Large intestine (tissue), 3 donors: ENCODE results near the gene BCL7B. TPM values are rescaled to one million over a fixed set of nuclear protein-coding genes. Genes with fewer than 3 reads are reported as not detected.
"Not testable (repeated sequence)": the region's sequence is repeated elsewhere in the genome, so short reads cannot be mapped to it uniquely, and the experiment has no call there.

Experiments used
- DNase-seq, 2 donors: peaks; one replicate each; pipeline versions ENCODE4 v3.0.0 to v3.0.0-alpha.2; 2013
- H3K27ac ChIP-seq: one replicate; pipeline ENCODE4 v1.5.1; 2013; ENCODE audit warnings: low read length
- H3K27me3 ChIP-seq: 2 replicates; pipeline ENCODE4 v1.6.1; 2013; ENCODE audit warnings: low read length; ENCODE audit not compliant: control insufficient read depth, insufficient read depth
- H3K36me3 ChIP-seq: 2 replicates; pipeline ENCODE4 v1.6.1; 2013; ENCODE audit warnings: low read length; ENCODE audit not compliant: control insufficient read depth, insufficient read depth
- H3K4me1 ChIP-seq: one replicate; pipeline ENCODE4 v1.6.1; 2013; ENCODE audit warnings: low read length; ENCODE audit not compliant: control insufficient read depth, insufficient read depth
- H3K4me3 ChIP-seq: one replicate; pipeline ENCODE4 v1.5.1; 2013; ENCODE audit warnings: low read length
- H3K9me3 ChIP-seq: one replicate; pipeline ENCODE4 v1.6.1; 2013; ENCODE audit warnings: mild to moderate bottlenecking, low read depth, low read length, moderate library complexity; ENCODE audit not compliant: control insufficient read depth
- WGBS: methylation state at CpG from one replicate; pipeline ENCODE4 v1.1.5; 2013; ENCODE audit warnings: low lambda C conversion rate; ENCODE audit not compliant: insufficient coverage; 5-methylcytosine and 5-hydroxymethylcytosine counted together
- polyA plus RNA-seq: library from polyadenylated mRNA; unstranded; fragments of 120-200 nt; gene quantifications from one replicate; pipeline ENCODE4 v1.2.1, GENCODE V29; 2013

BCL7B gene
- polyA plus RNA-seq, 1 donor = 40.7 TPM

- peaks cover 11% of the 10 kb centered on the region for H3K36me3 ChIP-seq
- H3K27me3 ChIP-seq = no peaks in the 10 kb centered on the region
- no CpG with 5 or more reads among the region's 9 CpGs for WGBS
Measured at GRCh38 chr7:73595358-73595757, 37.9 kb upstream of the BCL7B start.

GRCh38 chr7:73593207-73594045 is 35.9 kb upstream of the BCL7B start:
- no CpG with 5 or more reads among the region's 14 CpGs for WGBS
- H3K9me3 ChIP-seq = no peaks in the 10 kb centered on the region
- no peak for DNase-seq
- H3K4me3 ChIP-seq = no peak overlapping the region
- H3K4me1 ChIP-seq = no peaks in the 10 kb centered on the region
- no peaks in the 10 kb centered on the region for H3K27me3 ChIP-seq
- H3K36me3 ChIP-seq = peaks cover 11% of the 10 kb centered on the region
- no peak overlapping the region for H3K27ac ChIP-seq

More at GRCh38 chr7:73595358-73595757, 37.9 kb upstream of the BCL7B start:
- no peak for DNase-seq
- H3K4me1 ChIP-seq = no peaks in the 10 kb centered on the region
- no peak overlapping the region for H3K4me3 ChIP-seq
- no peak overlapping the region for H3K27ac ChIP-seq
- H3K9me3 ChIP-seq = no peaks in the 10 kb centered on the region

GRCh38 chr7:73586911-73587310 is 29.4 kb upstream of the BCL7B start:
- Histone ChIP-seq H3K36me3 (no peaks in the 10 kb centered on the region), H3K4me3 (no peak overlapping the region), H3K9me3 (no peaks in the 10 kb centered on the region), H3K4me1 (peaks cover 6% of the 10 kb centered on the region), H3K27ac (no peak overlapping the region), H3K27me3 (no peaks in the 10 kb centered on the region)
- DNase-seq = no peak
- 96% methylated on average over 4 of the region's 12 CpGs for WGBS

GRCh38 chr7:73585196-73585595 is 27.7 kb upstream of the BCL7B start:
- no peaks in the 10 kb centered on the region for H3K9me3 ChIP-seq
- WGBS = no CpG with 5 or more reads among the region's 2 CpGs

GRCh38 chr7:73582664-73583202 is 25.2 kb upstream of the BCL7B start:
- Histone ChIP-seq H3K4me3 (no peak overlapping the region), H3K9me3 (no peaks in the 10 kb centered on the region), H3K27me3 (no peaks in the 10 kb centered on the region), H3K4me1 (peaks cover 6% of the 10 kb centered on the region), H3K27ac (no peak overlapping the region), H3K36me3 (no peaks in the 10 kb centered on the region)
- DNase-seq = no peak
- WGBS = no CpG with 5 or more reads among the region's 6 CpGs

More at GRCh38 chr7:73585196-73585595, 27.7 kb upstream of the BCL7B start:
- Histone ChIP-seq H3K4me3 (no peak overlapping the region), H3K27me3 (no peaks in the 10 kb centered on the region), H3K27ac (no peak overlapping the region), H3K4me1 (peaks cover 6% of the 10 kb centered on the region), H3K36me3 (no peaks in the 10 kb centered on the region)
- DNase-seq = no peak

- H3K27ac ChIP-seq, DNase-seq, H3K27me3 ChIP-seq, H3K36me3 ChIP-seq, H3K4me3 ChIP-seq, H3K9me3 ChIP-seq: not testable (repeated sequence)
- 90% methylated on average over 2 of the region's 9 CpGs for WGBS
- peaks cover 10% of the 10 kb centered on the region for H3K4me1 ChIP-seq
Measured at GRCh38 chr7:73581006-73581405, 23.5 kb upstream of the BCL7B start.

GRCh38 chr7:73578342-73579128 is 21.0 kb upstream of the BCL7B start, which contains the start of gene TBL2:
Gene TBL2 (minus strand): TSS chr7:73578579. CDS start chr7:73578549, 30 bp downstream.
- H3K4me1 ChIP-seq = peaks cover 10% of the 10 kb centered on the region
- WGBS = no CpG with 5 or more reads among the region's 75 CpGs

GRCh38 chr7:73577627-73578341 is 20.3 kb upstream of the BCL7B start:
- no peaks in the 10 kb centered on the region for H3K27me3 ChIP-seq
- no CpG with 5 or more reads among the region's 32 CpGs for WGBS
- peaks cover 28% of the 10 kb centered on the region for H3K36me3 ChIP-seq
- DNase-seq = peak in 1 of 2 donors; percentile 58
- H3K4me3 ChIP-seq = peak overlapping the region; percentile 92
- peak overlapping the region; percentile 81 for H3K27ac ChIP-seq
- peaks cover 10% of the 10 kb centered on the region for H3K4me1 ChIP-seq
- no peaks in the 10 kb centered on the region for H3K9me3 ChIP-seq

More at GRCh38 chr7:73578342-73579128, 21.0 kb upstream of the BCL7B start, which contains the start of gene TBL2:
- peaks cover 21% of the 10 kb centered on the region for H3K36me3 ChIP-seq
- H3K27ac ChIP-seq = peak within 1 kb of the TSS; percentile 87
- H3K9me3 ChIP-seq = no peaks in the 10 kb centered on the region
- peak within 1 kb of the TSS; percentile 92 for H3K4me3 ChIP-seq
- no peaks in the 10 kb centered on the region for H3K27me3 ChIP-seq
- peak; percentile 99 for DNase-seq

GRCh38 chr7:73573791-73574190 is 16.3 kb upstream of the BCL7B start:
- peaks cover 2% of the 10 kb centered on the region for H3K9me3 ChIP-seq
- WGBS = no CpG with 5 or more reads among the region's 11 CpGs
- H3K4me1 ChIP-seq = peaks cover 6% of the 10 kb centered on the region
- no peak overlapping the region for H3K27ac ChIP-seq
- no peak overlapping the region for H3K4me3 ChIP-seq
- H3K27me3 ChIP-seq = no peaks in the 10 kb centered on the region
- no peak for DNase-seq
- peaks cover 61% of the 10 kb centered on the region for H3K36me3 ChIP-seq

GRCh38 chr7:73573276-73573675 is 15.8 kb upstream of the BCL7B start:
- peaks cover 6% of the 10 kb centered on the region for H3K4me1 ChIP-seq
- no peak overlapping the region for H3K27ac ChIP-seq
- WGBS = no CpG with 5 or more reads among the region's 9 CpGs
- peaks cover 63% of the 10 kb centered on the region for H3K36me3 ChIP-seq
- H3K9me3 ChIP-seq = peaks cover 2% of the 10 kb centered on the region
- H3K27me3 ChIP-seq = no peaks in the 10 kb centered on the region
- no peak overlapping the region for H3K4me3 ChIP-seq
- no peak for DNase-seq
